Karpas-422 (cell line): Measurements from ENCODE around the gene SIGLEC7. TPM values are rescaled to one million over a fixed set of nuclear protein-coding genes. Genes with fewer than 3 reads are reported as not detected.

ENCODE experiments used
- DNase-seq: peaks from one replicate; pipeline ENCODE4 v3.0.0-alpha.2; 2015
- H2AFZ ChIP-seq: fragments of 200-600 bp; sonication (generic); 2 replicates; pipeline ENCODE4 v1.6.1; 2014; ENCODE audit warnings: antibody characterized with exemption, low read length, mixed read lengths
- H3K27ac ChIP-seq: fragments of 200-600 bp; sonication (generic); 2 replicates; pipeline ENCODE4 v1.5.1; 2014; ENCODE audit warnings: mild to moderate bottlenecking, low read length, moderate library complexity
- H3K27me3 ChIP-seq: fragments of 200-600 bp; sonication (generic); 2 replicates; pipeline ENCODE4 v1.6.1; 2014; ENCODE audit warnings: low read length, mixed read lengths
- H3K36me3 ChIP-seq: fragments of 200-600 bp; sonication (generic); 2 replicates; pipeline ENCODE4 v1.6.1; 2014; ENCODE audit warnings: low read length, mixed read lengths; ENCODE audit not compliant: insufficient read depth
- H3K4me1 ChIP-seq: fragments of 200-600 bp; sonication (generic); 2 replicates; pipeline ENCODE4 v1.6.1; 2014; ENCODE audit warnings: mild to moderate bottlenecking, low read length, mixed read lengths
- H3K4me2 ChIP-seq: fragments of 200-600 bp; sonication (generic); 2 replicates; pipeline ENCODE4 v1.6.1; 2014; ENCODE audit warnings: low read length, low read depth, mild to moderate bottlenecking; ENCODE audit not compliant: poor library complexity, severe bottlenecking
- H3K4me3 ChIP-seq: fragments of 200-600 bp; sonication (generic); 2 replicates; pipeline ENCODE4 v1.5.1; 2014; ENCODE audit warnings: mild to moderate bottlenecking, antibody characterized with exemption, low read length, mixed read lengths
- H3K79me2 ChIP-seq: fragments of 200-600 bp; sonication (generic); 2 replicates; pipeline ENCODE4 v1.6.1; 2014; ENCODE audit warnings: mild to moderate bottlenecking, low read length, mixed read lengths
- H3K9ac ChIP-seq: fragments of 200-600 bp; sonication (generic); 2 replicates; pipeline ENCODE4 v1.6.0; 2014; ENCODE audit warnings: low read length
- H3K9me2 ChIP-seq: fragments of 200-600 bp; sonication (generic), shearing (Covaris generic); replicated peaks from 2 replicates; pipeline ENCODE4 v1.6.0; 2014; ENCODE audit warnings: mild to moderate bottlenecking, low read length, moderate library complexity; ENCODE audit not compliant: insufficient read depth
- H3K9me3 ChIP-seq: fragments of 300-700, 200-600 bp; sonication (generic); 2 replicates; pipeline ENCODE4 v1.6.1; 2014; ENCODE audit warnings: low read length, mixed read lengths
- H4K20me1 ChIP-seq: fragments of 200-600 bp; sonication (generic); 2 replicates; pipeline ENCODE4 v1.6.1; 2014; ENCODE audit warnings: mild to moderate bottlenecking, antibody characterized with exemption, low read length, low read depth; ENCODE audit not compliant: insufficient read depth
- total RNA-seq: library from RNA; depleted of rRNA; stranded (reverse); fragments of >200 nt; shearing (Covaris generic); gene quantifications from 2 replicates; pipeline ENCODE4 v1.2.3, GENCODE V29; 2014; ENCODE audit warnings: low replicate concordance

The SIGLEC7 gene
- total RNA-seq, 1 experiment from 2014 or later = not detected

- Histone ChIP-seq H3K9ac (no peak overlapping the region), H3K4me2 (no peak overlapping the region), H3K4me1 (peaks cover 11% of the 10 kb centered on the region), H4K20me1 (no peaks in the 10 kb centered on the region; the same call in 1 of the 2 replicates), H3K27ac (no peak overlapping the region), H2AFZ (no peak overlapping the region), H3K36me3 (no peaks in the 10 kb centered on the region), H3K4me3 (no peak overlapping the region), H3K9me2 (no peaks in the 10 kb centered on the region), H3K79me2 (no peaks in the 10 kb centered on the region), H3K27me3 (no peaks in the 10 kb centered on the region), H3K9me3 (no peaks in the 10 kb centered on the region)
- DNase-seq = no peak
These were observed 15.1 kb upstream of the SIGLEC7 start for GRCh38 chr19:51127032-51127431.

- Histone ChIP-seq H3K4me3 (no peak overlapping the region), H3K27me3 (no peaks in the 10 kb centered on the region), H3K9me2 (no peaks in the 10 kb centered on the region), H2AFZ (no peak overlapping the region), H3K4me2 (no peak overlapping the region), H3K4me1 (peaks cover 11% of the 10 kb centered on the region), H3K9me3 (no peaks in the 10 kb centered on the region), H3K36me3 (no peaks in the 10 kb centered on the region), H3K27ac (no peak overlapping the region), H3K9ac (no peak overlapping the region), H4K20me1 (no peaks in the 10 kb centered on the region; the same call in 1 of the 2 replicates), H3K79me2 (no peaks in the 10 kb centered on the region)
- DNase-seq = no peak
These were observed 14.3 kb upstream of the SIGLEC7 start for GRCh38 chr19:51127755-51128154.

- H3K9ac ChIP-seq = no peak overlapping the region
- H3K4me2 ChIP-seq = no peak overlapping the region
These were observed 13.9 kb upstream of the SIGLEC7 start for GRCh38 chr19:51128227-51128626.

GRCh38 chr19:51129716-51130115 lies 12.4 kb upstream of the SIGLEC7 start:
- Histone ChIP-seq H3K27ac (no peak overlapping the region), H3K4me2 (no peak overlapping the region), H3K79me2 (no peaks in the 10 kb centered on the region), H3K36me3 (no peaks in the 10 kb centered on the region), H2AFZ (no peak overlapping the region), H3K4me1 (peaks cover 4% of the 10 kb centered on the region), H3K27me3 (no peaks in the 10 kb centered on the region), H3K9ac (no peak overlapping the region), H3K9me3 (no peaks in the 10 kb centered on the region), H4K20me1 (no peaks in the 10 kb centered on the region), H3K9me2 (no peaks in the 10 kb centered on the region), H3K4me3 (no peak overlapping the region)
- no peak for DNase-seq

More at GRCh38 chr19:51128227-51128626, 13.9 kb upstream of the SIGLEC7 start:
- Histone ChIP-seq H3K9me2 (no peaks in the 10 kb centered on the region), H3K4me1 (peaks cover 8% of the 10 kb centered on the region), H3K9me3 (no peaks in the 10 kb centered on the region), H3K36me3 (no peaks in the 10 kb centered on the region), H4K20me1 (no peaks in the 10 kb centered on the region; the same call in 1 of the 2 replicates), H3K4me3 (no peak overlapping the region), H3K79me2 (no peaks in the 10 kb centered on the region), H3K27ac (no peak overlapping the region), H2AFZ (no peak overlapping the region), H3K27me3 (no peaks in the 10 kb centered on the region)
- no peak for DNase-seq

- Histone ChIP-seq H3K79me2 (no peaks in the 10 kb centered on the region), H3K9ac (no peak overlapping the region), H3K4me1 (peaks cover 22% of the 10 kb centered on the region), H3K4me3 (no peak overlapping the region), H3K27me3 (no peaks in the 10 kb centered on the region), H3K9me3 (no peaks in the 10 kb centered on the region), H3K27ac (no peak overlapping the region), H3K4me2 (no peak overlapping the region), H4K20me1 (no peaks in the 10 kb centered on the region), H2AFZ (no peak overlapping the region), H3K36me3 (no peaks in the 10 kb centered on the region), H3K9me2 (no peaks in the 10 kb centered on the region)
- DNase-seq = no peak
These were observed 10.1 kb upstream of the SIGLEC7 start for GRCh38 chr19:51131780-51132680.

GRCh38 chr19:51135004-51135403 lies 7.1 kb upstream of the SIGLEC7 start:
- Histone ChIP-seq H3K27ac (no peak overlapping the region), H3K27me3 (no peaks in the 10 kb centered on the region), H3K4me2 (peak overlapping the region; percentile 2), H3K9ac (no peak overlapping the region), H3K4me3 (no peak overlapping the region), H4K20me1 (no peaks in the 10 kb centered on the region), H3K9me2 (no peaks in the 10 kb centered on the region), H2AFZ (0 out of 2 replicates have a peak overlapping the region, but pooled peaks have one; percentile 0), H3K79me2 (no peaks in the 10 kb centered on the region), H3K9me3 (no peaks in the 10 kb centered on the region), H3K4me1 (peaks cover 35% of the 10 kb centered on the region), H3K36me3 (no peaks in the 10 kb centered on the region)
- peak; percentile 57 for DNase-seq

GRCh38 chr19:51135986-51136762 lies 5.9 kb upstream of the SIGLEC7 start:
- no peak overlapping the region for H3K4me3 ChIP-seq
- H3K36me3 ChIP-seq = no peaks in the 10 kb centered on the region
- no peak for DNase-seq
- H4K20me1 ChIP-seq = no peaks in the 10 kb centered on the region
- H3K4me1 ChIP-seq = peaks cover 35% of the 10 kb centered on the region
- H2AFZ ChIP-seq = no peak overlapping the region
- no peaks in the 10 kb centered on the region for H3K9me3 ChIP-seq
- no peaks in the 10 kb centered on the region for H3K9me2 ChIP-seq
- H3K79me2 ChIP-seq = no peaks in the 10 kb centered on the region
- H3K27me3 ChIP-seq = no peaks in the 10 kb centered on the region
- no peak overlapping the region for H3K27ac ChIP-seq
- no peak overlapping the region for H3K4me2 ChIP-seq
- no peak overlapping the region for H3K9ac ChIP-seq
